Measurements from ENCODE around the gene MCM5. TPM values are rescaled to one million over a fixed set of nuclear protein-coding genes. Genes with fewer than 3 reads are reported as not detected.
"Not testable (repeated sequence)": the region's sequence is repeated elsewhere in the genome, so short reads cannot be mapped to it uniquely, and the experiment has no call there.

MCM5 gene
- total RNA-seq = 34.4 TPM

GRCh38 chr22:35399678-35400500 is at the start of gene MCM5:
Gene MCM5 (plus strand): TSS chr22:35400140. CDS start chr22:35400439, 299 bp downstream.
- ATAC-seq = peak; percentile 96

GRCh38 chr22:35350539-35351503 is 49.1 kb upstream of the MCM5 start:
- ATAC-seq = peak; percentile 89

GRCh38 chr22:35352214-35353111 is 47.5 kb upstream of the MCM5 start:
- ATAC-seq = peak; percentile 49

DNA sequence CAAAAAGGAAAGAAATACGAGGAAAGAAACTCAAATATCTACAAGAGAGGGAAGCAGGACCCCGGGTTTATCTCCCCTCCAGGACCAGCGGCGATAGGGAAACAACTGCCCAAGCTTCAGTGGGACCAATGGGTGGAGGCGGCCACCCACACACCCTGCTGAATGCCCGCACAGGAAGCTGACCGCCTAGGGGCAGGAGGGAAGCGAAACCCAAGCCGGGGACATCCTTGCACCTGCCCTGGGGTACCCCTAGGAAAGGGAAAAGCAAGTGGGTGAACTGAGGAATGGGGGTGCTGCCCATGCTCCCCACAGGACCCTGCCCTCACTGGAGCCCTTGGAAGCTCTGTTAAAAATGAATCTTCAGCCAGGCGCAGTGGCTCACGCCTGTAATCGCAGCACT is 46.6 kb upstream of the MCM5 start:
- no peak for ATAC-seq

GRCh38 chr22:35354068-35354467 is 45.9 kb upstream of the MCM5 start:
- ATAC-seq = no peak

- peak; percentile 72 for ATAC-seq
These were observed 41.9 kb upstream of the MCM5 start for GRCh38 chr22:35357883-35358621.

DNA sequence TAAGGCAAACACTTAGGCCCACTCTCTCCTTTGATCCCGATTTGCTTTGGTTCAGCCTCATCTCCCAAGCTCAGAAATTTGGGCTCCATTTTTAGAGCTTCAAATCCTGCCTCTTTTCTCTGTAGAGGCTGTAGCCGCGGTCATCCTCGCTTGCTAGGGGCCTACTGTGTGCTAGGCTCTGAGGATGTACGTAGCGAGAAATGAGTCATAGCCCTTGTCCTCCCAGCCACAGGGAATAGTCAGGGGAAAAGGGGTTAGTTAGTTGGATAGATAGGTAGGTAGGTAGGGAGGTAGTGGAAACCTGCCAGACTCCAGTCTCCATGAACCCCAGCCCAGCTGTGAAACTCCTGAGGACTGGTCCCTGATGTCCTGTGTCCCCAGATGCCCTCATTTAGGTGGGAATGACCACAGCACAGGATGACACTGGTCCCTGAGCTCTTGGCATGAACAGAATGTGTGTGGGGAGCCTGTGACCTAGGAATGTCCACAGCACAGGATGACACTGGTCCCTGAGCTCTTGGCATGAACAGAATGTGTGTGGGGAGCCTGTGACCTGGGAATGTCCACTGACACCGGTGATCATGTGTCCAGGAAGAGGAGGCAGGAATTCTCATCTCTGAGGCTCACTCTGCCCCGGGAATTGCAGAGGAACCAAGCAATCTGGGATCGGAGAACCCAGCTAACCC is 40.4 kb upstream of the MCM5 start:
- ATAC-seq = no peak

DNA sequence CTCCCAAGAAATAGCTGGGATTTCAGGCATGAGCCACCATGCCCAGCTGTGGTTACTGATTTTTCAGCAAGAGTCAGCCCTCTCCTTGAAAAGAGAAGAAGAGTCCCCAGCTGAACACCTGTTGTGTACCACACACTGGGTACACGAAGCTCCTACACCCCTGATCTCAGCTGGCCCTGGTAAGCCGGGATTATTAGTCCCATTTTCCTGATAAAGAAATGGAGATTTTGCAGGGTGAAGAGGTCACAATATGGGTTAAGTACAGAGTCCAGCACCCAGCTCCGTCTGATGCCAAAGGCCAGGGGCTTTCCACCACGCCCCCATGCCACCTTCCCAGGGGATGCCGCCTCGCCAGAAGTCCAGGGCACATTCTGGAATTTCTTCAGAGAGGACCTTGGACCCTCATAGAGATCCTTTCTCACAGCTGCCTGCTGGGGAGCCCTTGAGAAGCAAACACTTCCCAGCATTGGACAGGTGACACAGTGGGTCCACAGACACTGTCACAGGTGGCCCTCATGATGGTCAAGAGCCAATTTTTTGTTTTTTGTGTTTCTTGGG is 38.9 kb upstream of the MCM5 start:
- ATAC-seq = no peak

- ATAC-seq = no peak
These were observed 36.3 kb upstream of the MCM5 start for GRCh38 chr22:35363566-35364086.

- ATAC-seq = not testable (repeated sequence)
These were observed 35.7 kb upstream of the MCM5 start for GRCh38 chr22:35364230-35364629.

- peak; percentile 28 for ATAC-seq
These were observed 32.5 kb upstream of the MCM5 start for GRCh38 chr22:35367331-35367886.

GRCh38 chr22:35368386-35368785 is 31.6 kb upstream of the MCM5 start:
- ATAC-seq = no peak

DNA sequence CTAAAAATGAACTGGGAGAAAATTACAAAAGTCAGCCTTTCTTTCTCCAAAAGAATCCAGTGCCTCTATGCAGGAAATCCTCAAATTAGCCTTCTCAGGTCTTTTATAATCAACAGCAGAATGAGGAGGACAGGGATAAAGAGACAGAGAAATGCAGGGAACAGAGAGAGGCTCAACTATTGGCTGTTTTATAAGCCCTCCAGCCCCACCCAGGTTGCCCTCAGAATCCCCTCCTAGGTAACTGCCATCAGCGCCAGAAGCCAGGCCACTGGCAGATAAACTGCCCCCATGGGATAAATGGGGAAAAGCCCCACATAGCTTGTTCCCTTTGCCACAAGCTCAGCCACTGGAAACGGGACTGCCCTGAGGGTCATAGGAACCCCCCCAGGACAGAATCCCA is 29.9 kb upstream of the MCM5 start:
- ATAC-seq = no peak

- no peak for ATAC-seq
These were observed 26.2 kb upstream of the MCM5 start for GRCh38 chr22:35373781-35374180.

DNA sequence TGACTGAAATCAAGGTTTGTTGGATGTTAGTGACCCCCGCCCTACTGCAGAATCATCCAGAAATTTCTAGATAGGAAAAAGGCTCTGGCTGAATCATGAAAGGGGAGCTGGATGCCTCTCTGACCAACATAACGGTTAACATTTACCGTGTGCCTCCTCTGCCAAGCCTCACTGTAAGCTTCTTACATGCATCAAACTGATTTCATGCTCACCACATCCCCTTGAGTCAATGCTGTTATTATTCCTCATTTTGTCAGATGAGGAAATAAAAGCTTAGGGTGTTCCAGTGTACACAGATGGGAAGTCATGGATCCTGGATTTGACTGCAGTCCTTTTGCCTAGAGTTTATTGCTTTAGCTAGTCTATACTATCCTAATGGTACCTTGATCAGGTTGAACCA is 24.9 kb upstream of the MCM5 start:
- ATAC-seq = no peak

DNA sequence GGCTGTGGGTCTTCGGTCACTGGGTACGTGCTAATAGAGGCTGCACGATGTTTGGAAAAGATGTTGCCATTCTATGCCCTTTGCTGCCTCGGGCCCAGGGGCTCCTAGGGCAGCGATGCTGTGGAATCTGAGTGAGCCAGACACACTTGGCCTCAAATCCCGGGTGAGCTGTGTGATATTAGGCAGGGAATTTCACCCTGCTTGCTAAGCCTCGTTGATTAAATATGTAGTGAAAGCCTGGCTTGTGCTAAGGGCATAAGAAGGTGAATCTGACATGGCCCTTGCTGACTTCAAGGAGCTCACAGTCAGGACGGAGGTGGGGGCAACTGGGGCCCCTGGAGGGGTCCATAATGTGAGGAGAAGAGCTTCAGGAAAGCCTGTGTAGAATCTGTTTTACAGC is 24.4 kb upstream of the MCM5 start:
- ATAC-seq = no peak

DNA sequence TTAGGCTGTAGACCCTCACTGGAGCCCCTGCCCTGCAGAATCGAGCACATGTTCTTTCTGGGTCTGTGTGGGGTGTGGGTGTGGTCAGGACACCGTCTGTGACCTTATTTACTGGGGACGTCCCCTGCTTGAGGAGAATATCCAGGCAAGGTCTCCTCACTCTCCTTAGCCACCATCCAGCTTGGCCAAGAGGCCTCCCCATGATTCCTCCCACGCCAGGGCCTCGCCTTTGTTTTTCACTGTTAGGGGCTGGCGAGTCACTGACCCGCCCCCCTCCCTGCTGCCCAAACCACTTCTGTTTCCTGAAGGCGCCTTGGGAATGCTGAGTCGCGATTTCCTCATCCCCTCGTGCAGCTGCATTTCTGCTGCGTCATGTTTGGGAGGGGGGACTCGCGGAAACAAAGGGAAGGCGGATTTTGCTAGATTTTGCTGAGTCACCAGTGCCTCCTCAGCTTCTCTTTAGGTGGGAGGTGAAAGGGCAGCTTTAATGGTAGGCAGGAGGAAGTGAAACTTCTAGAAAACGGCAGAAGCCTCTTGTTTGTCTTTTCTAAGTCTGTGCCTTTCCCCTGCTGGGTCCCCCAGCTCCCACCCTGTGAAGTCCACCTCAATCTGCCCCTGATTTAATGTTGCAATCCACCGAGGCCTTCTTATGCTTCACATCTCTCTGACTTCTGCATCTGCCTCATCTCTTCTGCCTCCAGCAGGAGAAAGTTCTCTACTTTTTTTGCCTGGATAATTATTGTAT is 23.0 kb upstream of the MCM5 start:
- ATAC-seq = peak; percentile 48

DNA sequence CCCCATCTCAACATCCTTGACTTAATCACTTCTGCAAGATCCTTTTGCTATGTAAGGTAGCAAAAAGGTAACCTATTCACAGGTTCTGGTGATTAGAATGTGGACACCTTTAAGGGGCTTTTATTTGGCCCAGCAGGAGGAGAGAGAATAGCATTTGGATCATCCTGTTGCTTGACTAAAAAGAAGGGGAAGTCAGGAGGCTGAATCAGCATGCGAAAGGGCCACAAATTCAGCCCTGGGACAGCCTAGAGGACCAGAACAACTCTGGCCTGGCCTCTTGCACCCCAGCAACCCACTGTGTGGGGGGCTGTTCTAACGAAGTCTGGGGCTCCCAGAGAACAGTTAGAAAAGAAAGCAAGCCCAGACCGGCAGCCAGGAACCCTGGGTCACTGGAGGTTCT is 22.2 kb upstream of the MCM5 start:
- ATAC-seq = no peak

DNA sequence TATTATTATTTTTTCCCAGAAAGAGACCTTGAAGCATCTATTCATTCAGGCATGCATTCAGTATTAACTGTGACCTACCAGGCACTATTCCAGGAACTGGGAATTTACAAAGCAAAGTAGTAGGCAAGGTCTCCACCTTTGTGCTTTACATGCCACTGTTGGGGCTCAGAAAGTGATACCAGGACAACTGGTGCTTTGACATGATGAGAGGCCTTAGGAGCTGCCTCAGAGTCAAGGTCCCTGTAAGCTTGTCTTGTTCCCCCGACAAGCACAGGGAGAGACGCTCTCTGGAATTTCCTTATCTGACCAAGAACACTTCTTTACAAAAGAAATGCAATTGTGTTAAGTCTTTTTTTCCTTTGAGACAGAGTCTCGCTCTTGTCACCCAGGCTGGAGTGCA is 21.3 kb upstream of the MCM5 start:
- no peak for ATAC-seq
